GM21360 (cell line): ENCODE data around the gene PUM1.

Experiments
- ATAC-seq: cut with Tn5 transposase; IDR thresholded peaks from one replicate; pipeline ENCODE4 v1.9.1; 2021; ENCODE audit warnings: mild to moderate bottlenecking, moderate library complexity; ENCODE audit not compliant: unreplicated experiment

The PUM1 gene

DNA sequence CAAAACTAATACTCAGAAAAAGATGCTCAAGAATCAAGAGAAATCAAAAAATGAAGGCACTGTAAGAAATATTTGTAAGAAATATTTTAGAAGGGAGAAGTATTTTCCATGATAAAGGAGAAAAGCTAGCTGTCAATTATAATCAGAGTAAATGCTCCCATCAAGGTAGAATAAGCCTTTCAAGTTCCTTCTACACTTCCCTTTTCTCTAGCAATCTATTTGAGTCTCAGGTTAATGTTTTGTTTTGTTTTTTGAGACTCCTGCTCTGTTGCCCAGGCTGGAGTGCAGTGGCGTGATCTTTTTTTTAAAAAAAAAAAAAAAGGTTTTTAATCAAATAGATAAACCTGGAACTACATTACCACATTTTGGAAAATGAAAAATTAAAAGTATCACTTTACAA lies 33.3 kb downstream of the PUM1 start:
- ATAC-seq = no peak

DNA sequence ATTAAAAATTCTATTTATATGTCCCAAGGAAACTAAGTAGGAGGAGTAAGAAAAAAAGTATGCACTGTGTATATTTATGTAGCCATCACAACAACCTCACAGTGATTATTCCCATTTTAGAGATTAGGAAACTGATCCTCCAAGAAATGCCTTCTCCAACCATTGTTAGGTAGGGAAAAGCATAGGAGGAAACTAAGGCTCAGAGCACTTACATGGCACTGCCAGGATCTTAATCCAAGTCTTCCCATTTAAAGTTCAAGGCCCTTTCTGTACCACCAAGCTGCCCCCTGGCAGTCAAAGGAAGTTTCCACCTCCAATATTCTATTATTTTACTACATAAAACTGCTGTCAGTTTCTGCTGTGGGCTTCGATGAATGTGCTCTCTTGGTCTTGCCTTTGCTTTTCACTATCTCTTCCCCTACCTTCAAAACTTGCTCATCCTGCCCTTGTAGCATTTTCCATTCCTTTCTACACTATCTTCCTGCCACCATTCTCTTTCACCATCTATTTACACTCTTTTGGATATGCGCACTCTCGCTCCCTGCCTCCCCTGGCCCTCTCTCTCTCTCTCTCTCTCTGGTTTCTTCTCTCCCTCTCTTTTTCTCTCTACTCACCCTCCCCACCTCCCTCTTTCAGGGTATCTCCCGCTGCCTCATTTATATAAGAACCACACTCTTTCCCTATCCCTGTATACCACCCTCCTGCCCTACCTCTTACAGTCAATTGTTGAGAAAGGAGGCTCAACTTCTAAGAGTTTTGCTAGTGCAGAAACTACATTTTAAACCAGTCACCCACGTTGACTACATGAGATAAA lies 34.0 kb downstream of the PUM1 start:
- no peak for ATAC-seq

DNA sequence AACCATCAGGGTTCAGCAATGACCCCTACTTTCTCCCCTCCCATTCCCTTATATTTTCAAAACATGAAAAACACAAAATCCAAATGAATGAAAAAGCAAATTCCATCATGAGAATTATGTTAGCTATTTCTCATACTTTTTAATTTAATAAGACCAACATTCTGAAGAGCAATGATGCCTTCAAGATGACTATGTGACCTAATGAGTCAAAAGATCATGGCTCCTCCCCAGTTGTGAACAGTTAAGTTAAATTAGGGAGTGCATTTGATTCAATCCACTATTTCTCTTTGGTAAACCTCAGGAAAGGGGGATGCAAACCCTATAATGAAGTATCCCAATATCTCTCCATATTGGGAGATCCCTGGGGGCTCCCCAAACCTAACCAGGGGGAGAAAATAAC lies 36.5 kb downstream of the PUM1 start:
- no peak for ATAC-seq

DNA sequence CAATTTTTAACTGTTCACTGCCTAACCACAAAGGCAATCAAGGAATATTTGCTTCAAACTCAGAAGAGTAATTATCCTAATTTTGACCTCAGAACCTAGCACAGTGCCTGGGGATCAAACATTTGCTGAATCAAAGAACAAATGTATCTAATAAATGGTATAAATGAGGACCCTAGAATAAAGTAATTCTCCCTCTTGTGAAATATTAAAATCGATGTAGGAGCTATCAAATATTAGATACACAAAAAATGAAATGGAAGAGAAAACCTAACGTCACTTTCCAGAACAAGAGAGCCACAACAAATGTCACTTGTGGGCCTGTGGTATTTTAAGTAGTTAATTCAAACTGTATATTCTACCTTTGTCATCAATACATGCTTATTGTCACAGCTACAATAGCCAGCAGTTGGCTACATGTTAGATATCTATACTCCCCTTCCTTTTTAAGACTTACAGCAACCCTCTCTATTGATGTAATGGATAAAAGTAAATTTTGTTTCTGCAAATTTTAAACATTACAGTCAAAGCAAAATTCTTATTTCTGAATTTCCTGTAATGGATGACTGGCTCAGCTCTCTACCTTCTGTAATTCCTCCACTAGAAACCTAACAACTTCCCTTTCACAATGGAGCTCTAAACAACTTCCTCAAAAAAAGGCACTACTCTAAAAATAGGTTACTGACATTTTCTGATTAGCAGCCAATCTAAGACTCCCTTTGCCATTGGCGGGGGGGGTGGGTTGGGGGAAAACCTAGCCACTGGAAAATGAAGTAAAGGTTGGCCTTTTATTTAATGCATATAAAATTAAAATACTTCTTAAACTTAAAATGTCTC lies 37.6 kb downstream of the PUM1 start:
- peak; percentile 43 for ATAC-seq

DNA sequence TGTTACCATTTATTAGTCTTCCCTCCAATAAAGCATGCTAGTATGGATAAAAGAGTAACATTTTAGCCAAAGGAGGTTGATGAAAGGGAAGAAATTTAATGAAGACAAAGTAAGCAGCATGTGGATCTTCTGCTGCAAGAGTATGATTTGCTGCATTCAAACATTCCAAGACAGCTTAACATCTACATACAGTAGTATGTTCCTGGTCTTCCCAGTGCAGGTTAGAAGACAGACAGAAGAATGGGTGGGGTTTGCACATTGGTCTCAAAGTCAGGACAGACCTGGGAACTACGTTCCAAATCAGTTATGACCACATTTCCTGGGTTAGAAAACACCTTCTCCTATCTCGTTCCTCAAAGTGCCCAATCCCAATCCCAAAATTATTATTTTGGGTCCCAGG lies 43.3 kb downstream of the PUM1 start:
- ATAC-seq = no peak

DNA sequence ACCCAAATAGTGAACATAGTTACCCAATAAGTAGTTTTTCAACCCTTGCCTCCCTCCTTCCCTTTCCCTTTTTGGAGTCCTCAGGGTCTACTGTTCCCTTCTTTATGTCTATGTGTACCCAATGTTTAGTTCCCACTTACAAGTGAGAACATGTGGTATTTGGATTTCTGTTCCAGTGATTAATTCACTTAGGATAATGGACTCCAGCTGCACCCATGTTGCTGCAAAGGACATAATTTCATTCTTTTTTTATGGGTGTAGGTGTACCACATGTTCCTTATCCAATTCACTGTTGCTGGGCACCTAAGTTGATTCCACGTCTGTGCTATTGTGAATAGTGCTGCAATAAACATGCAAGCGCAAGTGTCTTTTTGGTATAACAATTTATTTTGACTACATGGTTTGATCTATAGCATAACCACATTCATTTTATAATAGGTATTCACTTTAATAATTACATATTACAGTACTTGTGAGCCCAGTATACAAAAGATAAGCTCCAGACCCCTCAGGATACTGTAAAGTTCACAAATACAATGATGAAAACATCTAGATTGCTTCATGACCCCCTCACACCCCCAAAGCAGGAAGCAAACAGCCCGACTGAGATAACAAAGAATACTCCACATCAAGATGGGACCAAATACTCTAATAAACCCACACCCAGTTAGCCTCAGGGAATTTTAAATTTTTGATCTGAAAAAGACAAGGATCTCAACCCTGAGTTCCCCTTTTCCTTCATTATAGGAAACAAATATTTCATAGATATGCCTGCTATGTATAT lies 45.3 kb downstream of the PUM1 start:
- ATAC-seq = no peak

DNA sequence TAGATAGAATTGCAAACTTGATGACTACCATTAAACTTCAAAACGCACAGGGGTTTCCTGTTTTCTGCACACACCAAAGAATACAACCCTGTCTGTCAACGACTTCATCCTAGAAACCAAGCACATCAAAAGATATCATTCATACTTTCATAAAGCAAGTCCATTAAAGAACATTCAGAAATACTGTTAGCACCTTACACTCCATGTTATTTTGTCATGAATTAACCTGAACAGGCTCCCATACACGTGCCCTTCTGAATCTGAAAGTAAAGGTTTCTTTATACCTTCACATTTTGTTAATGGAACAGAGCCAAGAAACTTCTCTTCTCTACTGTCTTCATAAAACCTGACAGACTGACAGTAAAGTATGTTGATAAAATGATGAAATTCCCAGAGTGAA lies 46.1 kb downstream of the PUM1 start:
- no peak for ATAC-seq

DNA sequence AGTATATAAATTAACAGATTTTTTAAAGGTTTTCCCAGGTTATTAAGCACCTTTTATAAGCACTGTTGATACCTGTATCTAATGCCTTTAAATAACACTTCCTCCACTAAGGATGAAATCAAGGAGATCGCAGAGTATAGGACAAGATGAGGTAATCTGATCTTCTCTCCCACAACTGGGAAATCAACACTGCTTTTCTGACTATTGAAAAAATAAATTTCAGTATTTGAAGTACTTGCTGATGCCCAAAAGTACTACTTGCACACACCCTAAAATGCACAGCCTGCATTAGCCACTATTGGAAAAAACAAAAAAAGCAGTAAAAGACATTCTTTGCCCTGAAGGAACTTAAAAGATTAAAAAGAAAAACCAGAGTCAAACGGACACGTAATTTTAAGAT lies 48.6 kb downstream of the PUM1 start:
- ATAC-seq = no peak

DNA sequence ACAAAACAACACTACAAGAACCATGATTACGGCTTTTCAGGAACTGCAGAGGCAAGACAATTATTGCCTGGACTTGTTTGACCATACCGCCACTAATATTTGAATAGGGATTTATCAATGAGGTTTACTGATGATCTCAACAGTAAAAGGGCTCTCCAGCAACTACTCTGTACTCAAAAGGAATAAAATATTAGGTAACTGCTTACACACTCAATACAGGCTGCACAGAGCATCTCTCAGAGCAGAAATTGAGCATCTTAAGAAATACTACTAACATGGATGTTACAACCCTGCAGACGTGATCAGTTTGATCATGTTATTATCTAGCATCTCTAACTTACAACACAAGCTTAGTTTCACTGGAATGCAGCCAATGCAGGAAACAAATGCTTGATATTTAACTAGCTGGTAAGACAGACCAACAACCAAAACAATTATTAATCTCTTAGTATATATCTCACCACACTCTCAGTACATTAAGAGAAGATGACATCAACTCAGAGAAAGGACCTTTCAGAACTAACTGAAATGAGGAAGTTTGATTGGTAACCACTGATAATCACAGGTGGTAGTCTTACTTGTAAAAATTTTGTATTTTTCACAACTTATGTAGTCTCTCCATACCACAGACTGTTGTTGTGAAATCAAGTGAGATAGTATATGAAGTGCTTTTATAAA lies 52.2 kb downstream of the PUM1 start:
- ATAC-seq = no peak

DNA sequence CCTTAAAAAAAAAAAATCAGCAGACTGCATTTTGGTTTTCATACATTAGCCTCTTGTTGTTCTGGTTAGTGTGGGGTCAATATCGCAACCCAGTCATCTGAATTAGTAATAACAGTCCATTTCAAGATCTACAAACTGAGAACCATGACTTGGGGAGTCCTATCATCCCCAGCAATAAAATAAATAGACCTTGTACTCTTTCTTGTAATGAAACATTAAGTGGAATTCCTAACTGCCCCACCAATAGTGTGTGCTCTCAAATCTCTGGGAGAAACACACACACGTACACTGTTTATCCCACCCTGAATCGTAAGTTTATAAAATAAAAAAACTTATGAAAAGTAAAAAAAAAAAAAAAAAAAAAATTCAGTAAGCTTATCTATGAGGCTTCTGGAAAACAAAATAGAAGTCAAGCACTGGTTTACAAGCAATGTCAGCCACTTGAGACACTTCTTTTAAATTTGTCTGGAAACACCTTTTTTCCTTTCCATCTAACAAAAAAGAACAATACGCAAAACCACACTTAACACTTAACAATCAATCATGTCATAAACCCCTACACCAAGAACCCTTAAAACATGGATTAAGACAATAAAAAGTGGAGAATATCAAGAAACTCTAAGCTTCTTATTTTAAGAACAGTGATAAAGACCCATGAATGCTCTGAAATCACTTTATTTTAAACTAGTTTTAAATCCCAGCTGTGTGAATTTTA lies 53.1 kb downstream of the PUM1 start:
- ATAC-seq = no peak

DNA sequence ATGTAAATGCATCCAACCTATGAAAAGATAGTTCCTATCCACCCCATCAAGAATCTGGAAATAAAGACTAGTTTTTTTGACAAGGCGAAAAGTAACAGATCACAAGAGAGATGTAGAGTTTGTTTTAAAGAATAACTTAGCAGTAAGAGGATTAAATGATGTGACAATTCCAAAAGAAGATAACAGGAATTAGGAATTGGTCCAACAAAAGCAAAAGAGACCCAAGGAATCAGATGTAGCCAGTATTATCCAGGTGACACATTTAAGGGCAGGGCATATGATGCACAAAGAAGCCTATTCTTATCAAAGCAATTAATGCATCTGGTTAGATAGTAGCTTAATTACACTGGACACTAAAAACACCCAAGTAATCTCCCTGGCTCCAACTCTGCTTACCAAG lies 53.8 kb downstream of the PUM1 start:
- no peak for ATAC-seq

DNA sequence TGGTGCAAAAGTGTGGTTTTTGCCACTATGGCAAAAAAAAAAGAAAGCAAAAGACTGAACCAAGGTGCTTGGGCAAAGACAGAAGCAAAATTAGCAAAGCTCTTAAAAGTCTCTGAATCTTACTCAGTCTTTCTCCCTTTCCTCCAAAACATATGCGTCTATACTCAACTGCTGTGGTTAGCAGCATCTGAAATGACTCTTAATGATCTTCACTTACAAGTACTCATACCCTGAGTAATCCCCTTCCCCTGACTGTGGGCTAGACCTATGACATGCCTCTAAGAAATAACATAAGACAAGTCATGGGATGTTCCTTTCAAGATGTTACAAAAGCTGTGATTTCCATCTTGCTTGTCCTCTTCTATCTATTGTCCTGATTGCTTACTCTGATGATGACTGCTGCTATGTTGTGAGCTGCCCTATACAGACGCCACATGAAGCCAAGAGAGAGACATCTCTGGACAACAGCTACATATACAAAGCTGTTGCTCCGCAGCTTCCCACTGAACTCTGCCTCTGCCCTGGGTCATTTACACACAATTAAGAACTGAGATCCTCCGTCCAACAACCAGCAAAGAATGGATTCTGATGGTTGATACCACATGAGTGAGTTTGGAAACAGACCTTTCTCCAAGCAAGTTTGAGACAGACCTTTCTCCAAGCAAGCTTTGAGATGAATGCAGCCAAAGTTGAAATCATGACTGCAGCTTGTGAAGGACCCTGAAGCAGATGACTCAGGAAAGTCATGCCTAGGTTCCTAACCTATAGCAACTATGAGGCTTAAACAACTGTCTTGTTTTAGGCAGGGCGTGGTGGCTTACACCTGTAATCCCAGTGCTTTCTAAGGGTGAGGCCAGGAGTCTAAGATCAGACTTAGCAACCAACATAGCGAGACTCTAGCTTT lies 55.2 kb downstream of the PUM1 start:
- no peak for ATAC-seq

DNA sequence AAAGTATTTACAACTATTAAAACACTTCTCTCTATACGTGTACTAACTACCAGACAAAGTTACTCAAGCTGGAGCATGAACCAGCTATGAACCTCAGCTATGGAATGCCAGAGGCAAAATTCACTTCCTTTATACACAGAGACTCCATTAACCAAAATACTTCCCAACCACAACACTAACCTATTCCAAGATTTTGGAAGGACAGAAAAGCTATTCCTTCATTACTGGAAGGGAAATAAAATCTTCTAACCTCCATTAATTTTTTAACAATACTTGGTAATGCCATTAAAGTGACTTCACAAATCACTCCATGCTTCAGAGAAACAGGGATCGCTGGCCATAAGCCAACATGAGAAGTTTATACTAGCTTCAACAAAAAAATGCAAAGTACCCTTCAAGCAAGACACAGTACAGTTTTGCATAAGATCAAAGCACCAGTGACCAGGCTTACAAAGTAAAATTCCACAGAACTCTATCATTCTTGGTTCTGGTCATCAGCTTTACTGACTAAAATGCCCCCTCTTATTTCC lies 58.0 kb downstream of the PUM1 start:
- no peak for ATAC-seq

DNA sequence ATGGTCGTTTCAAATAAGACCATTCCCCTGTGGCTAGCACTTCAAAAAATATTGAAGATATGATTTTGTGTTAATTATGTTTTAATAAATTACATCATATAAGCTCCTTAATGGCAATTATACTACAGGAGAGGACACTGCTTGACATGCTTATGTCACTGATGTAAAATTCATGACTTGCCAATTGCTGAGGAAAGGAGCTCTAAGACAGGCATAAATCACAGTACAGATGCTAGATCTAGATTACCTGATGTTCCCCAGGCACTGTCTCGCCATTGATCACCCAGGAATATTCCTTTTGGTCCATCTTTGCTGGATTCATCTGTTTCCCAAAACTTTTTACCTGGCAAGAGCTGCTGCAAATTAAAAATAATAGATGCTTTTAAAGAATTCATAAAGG lies 58.8 kb downstream of the PUM1 start:
- no peak for ATAC-seq

DNA sequence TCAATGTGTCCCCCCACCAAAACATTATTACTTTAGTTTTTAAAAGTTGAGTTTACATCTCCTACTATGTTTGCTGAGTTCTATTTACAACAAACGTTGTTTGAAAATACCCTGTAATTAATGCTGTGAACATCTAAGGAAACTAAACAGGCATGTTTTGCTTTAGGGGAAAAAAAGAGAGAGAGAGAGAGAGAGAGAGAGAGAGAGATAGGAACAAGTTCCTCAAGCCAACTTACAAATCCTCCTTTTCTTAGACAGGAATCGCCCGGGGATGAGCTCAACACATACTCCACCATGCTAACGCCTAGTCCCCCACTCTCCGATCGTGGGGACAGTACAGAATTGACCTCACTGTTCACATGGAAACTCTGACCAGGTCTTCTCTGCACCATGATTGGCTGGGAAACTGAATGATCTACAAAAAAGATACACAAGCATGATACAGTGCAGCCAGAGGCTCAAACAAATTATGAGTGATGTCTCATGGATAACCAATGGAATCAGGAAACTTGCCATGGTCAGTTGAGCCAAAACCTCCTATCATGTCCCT lies 59.8 kb downstream of the PUM1 start:
- ATAC-seq = no peak

DNA sequence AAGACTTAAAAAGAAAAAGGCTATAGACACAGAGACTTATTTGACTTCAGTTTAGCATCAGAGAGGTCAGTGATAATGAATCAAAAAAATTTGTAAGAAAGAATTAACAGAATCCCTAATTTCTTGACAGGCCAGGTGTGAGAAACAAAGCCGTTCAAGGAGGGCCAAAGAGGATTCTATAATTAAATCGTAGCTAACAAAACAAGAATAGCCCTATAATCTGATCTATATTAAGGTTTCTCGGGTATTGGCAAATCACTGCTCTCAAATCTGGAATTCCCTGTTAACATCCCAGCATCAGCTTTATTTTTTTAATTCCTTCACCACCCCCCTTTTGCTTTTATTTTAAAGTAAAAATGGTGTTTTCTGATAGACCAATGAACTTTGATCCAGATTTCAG lies 60.3 kb downstream of the PUM1 start:
- no peak for ATAC-seq

DNA sequence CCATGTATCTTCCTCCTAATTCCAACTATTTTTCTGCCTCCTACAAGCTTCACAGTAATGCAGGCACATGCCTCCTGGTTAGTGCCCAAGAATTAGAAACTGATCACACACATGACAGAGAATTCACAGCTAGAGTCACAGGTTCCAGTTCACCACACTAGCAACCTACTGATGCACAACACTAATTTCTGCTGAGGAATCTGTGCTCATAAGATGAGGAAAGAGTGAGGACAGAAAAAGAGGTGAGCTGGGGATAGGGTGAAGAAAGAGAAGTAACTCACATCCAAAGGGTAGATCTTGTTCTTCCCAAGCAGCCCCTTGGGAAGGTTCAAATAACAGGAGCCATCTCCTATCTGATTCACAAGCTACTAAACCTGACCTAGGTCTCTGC lies 61.3 kb downstream of the PUM1 start:
- no peak for ATAC-seq

DNA sequence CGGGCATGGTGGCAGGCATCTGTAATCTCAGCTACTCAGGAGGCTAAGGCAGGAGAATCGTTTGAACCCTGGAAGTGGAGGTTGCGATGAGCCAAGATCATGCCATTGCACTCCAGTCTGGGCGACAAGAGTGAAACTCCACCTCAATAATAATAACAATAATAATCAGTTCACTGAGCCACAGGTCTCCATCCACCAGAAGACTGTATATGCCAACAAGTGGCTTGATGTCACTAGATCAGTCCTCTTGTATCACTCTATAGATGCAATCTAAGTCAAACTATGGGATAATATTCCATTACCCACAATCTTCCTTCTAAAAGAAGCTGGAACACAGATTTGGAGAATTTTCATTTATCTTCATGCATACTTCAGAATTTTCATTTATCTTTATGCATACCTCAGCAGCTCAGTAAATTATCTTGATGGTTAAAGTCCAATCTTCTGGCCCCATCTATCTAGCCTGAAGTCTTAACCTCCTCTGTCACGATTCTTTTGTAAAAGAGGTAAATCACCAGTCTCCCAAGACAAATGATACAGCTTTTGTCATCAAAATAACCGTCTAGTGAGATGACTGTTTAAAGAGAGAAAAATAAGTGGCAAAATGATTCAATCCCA lies 61.8 kb downstream of the PUM1 start:
- no peak for ATAC-seq
